BE2C (cell line): Measurements from ENCODE around the gene ACVR1B.

Experiments used
- DNase-seq: peaks from one replicate; pipeline ENCODE4 v3.0.0-alpha.2; 2020
- H3K27me3 ChIP-seq: fragments of 250-450 bp; sonication (Bioruptor Pico); 2 replicates; pipeline ENCODE4 v1.5.1; 2020; ENCODE audit warnings: mild to moderate bottlenecking
- H3K36me3 ChIP-seq: fragments of 250-450 bp; sonication (Bioruptor Pico); 2 replicates; pipeline ENCODE4 v1.5.1; 2020; ENCODE audit warnings: mild to moderate bottlenecking
- H3K4me1 ChIP-seq: fragments of 250-450 bp; sonication (Bioruptor Pico); 2 replicates; pipeline ENCODE4 v1.5.1; 2020
- H3K4me3 ChIP-seq: 2 replicates; pipeline ENCODE4 v1.5.1; 2011; ENCODE audit warnings: low read depth, low read length
- H3K9me3 ChIP-seq: fragments of 250-450 bp; sonication (Bioruptor Pico); 2 replicates; pipeline ENCODE4 v1.5.1; 2020
- CTCF ChIP-seq: IDR thresholded peaks from 2 replicates; pipeline ENCODE4 v1.5.1; 2012; ENCODE audit warnings: mild to moderate bottlenecking, low read depth, low read length

ACVR1B gene

GRCh38 chr12:51941604-51942003 is 9.9 kb upstream of the ACVR1B start:
- Histone ChIP-seq H3K4me1 (peaks cover 36% of the 10 kb centered on the region), H3K4me3 (peak overlapping the region; percentile 3; the same call in 1 of the 2 replicates), H3K9me3 (peaks cover 6% of the 10 kb centered on the region; the same call in 1 of the 2 replicates), H3K36me3 (no peaks in the 10 kb centered on the region), H3K27me3 (no peaks in the 10 kb centered on the region)
- DNase-seq: no peak
- no peak for TF ChIP-seq CTCF

GRCh38 chr12:51942056-51942455 is 9.4 kb upstream of the ACVR1B start:
- no peaks in the 10 kb centered on the region for H3K27me3 ChIP-seq
- H3K36me3 ChIP-seq: no peaks in the 10 kb centered on the region
- peaks cover 6% of the 10 kb centered on the region; the same call in 1 of the 2 replicates for H3K9me3 ChIP-seq
- H3K4me1 ChIP-seq: peaks cover 36% of the 10 kb centered on the region
- no peak for DNase-seq
- no peak for TF ChIP-seq CTCF
- H3K4me3 ChIP-seq: no peak overlapping the region

- Histone ChIP-seq H3K36me3 (no peaks in the 10 kb centered on the region), H3K9me3 (peaks cover 6% of the 10 kb centered on the region; the same call in 1 of the 2 replicates), H3K4me3 (no peak overlapping the region), H3K4me1 (peaks cover 35% of the 10 kb centered on the region), H3K27me3 (no peaks in the 10 kb centered on the region)
- no peak for DNase-seq
- TF ChIP-seq CTCF: no peak
Observed at GRCh38 chr12:51942501-51943000, 8.9 kb upstream of the ACVR1B start.

DNA sequence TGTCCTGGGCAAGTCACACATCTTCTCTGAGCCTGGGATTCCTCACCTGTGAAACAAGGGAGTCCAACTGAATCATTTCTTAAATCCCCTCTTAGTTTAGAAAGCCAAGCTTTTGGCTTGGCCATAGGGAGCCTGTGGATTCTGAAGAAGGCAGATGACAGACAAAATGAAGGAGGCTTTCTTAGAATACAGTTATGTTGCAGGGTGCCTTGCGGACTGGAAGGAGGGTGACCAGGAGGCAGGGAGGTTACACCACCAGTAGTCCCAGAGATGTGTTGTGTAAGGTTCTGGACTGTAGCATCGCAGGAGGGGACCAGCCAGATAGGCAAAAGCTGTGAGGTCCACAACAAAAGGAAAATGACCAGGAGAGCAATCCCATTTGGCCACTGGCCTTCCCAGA is 8.2 kb upstream of the ACVR1B start:
- Histone ChIP-seq H3K4me3 (no peak overlapping the region), H3K27me3 (no peaks in the 10 kb centered on the region), H3K4me1 (peaks cover 27% of the 10 kb centered on the region), H3K9me3 (peaks cover 6% of the 10 kb centered on the region; the same call in 1 of the 2 replicates), H3K36me3 (no peaks in the 10 kb centered on the region)
- no peak for TF ChIP-seq CTCF
- DNase-seq: no peak

GRCh38 chr12:51944608-51945233 is 6.8 kb upstream of the ACVR1B start:
- Histone ChIP-seq H3K4me3 (no peak overlapping the region), H3K4me1 (peaks cover 25% of the 10 kb centered on the region), H3K36me3 (no peaks in the 10 kb centered on the region), H3K27me3 (no peaks in the 10 kb centered on the region), H3K9me3 (peaks cover 6% of the 10 kb centered on the region; the same call in 1 of the 2 replicates)
- no peak for DNase-seq
- TF ChIP-seq CTCF: no peak

GRCh38 chr12:51947246-51947996 is 4.1 kb upstream of the ACVR1B start:
- TF ChIP-seq CTCF: no peak
- DNase-seq: no peak

More at GRCh38 chr12:51947246-51947996, 4.1 kb upstream of the ACVR1B start:
- Histone ChIP-seq H3K36me3 (no peaks in the 10 kb centered on the region; the same call in 1 of the 2 replicates), H3K27me3 (no peaks in the 10 kb centered on the region), H3K4me3 (no peak overlapping the region), H3K4me1 (peaks cover 13% of the 10 kb centered on the region), H3K9me3 (peaks cover 6% of the 10 kb centered on the region; the same call in 1 of the 2 replicates)
